Measurements from ENCODE around the gene TADA2B.

DNA sequence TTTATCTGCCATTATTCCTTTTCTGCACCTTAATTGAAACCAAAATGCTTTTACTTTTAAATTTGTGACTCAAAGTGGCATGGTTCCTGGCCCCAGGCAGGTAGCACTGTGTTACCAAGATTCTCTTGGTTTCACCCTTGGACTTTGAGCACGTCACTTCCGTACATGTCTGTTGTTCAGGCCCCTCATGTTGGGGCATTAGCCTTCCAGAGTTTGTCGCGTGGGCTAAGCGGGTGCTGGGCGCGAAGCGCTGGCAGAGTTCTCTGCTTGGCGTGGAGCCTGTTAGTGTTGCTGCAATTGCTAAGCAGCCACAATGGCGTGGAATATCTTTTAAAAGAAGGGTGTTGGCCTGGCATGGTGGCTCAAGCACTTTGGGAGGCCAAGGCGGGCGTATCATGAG lies 14.0 kb upstream of the TADA2B start:
- TF ChIP-seq, protein P1, sequence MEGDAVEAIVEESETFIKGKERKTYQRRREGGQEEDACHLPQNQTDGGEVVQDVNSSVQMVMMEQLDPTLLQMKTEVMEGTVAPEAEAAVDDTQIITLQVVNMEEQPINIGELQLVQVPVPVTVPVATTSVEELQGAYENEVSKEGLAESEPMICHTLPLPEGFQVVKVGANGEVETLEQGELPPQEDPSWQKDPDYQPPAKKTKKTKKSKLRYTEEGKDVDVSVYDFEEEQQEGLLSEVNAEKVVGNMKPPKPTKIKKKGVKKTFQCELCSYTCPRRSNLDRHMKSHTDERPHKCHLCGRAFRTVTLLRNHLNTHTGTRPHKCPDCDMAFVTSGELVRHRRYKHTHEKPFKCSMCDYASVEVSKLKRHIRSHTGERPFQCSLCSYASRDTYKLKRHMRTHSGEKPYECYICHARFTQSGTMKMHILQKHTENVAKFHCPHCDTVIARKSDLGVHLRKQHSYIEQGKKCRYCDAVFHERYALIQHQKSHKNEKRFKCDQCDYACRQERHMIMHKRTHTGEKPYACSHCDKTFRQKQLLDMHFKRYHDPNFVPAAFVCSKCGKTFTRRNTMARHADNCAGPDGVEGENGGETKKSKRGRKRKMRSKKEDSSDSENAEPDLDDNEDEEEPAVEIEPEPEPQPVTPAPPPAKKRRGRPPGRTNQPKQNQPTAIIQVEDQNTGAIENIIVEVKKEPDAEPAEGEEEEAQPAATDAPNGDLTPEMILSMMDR (IDR thresholded peaks at IDR 0.05), result no peak
- TF ChIP-seq POLR2A (IDR thresholded peaks at IDR 0.05), result no peak
